Stimulated activated CD8-positive, alpha-beta memory T cell treated with anti-CD3 and anti-CD28 coated beads, Interleukin-7, amount 100 ng/mL, for 1 hour (primary cell): ENCODE results near the gene NR1D2.

ENCODE experiments used
- DNase-seq, 2 donors: peaks; one replicate each; pipeline ENCODE4 v3.0.0-alpha.2; 2020; ENCODE audit warnings: low read depth in 2 of 2

NR1D2 gene

GRCh38 chr3:23964537-23965235, 19.6 kb downstream of the NR1D2 start:
- no peak for DNase-seq

DNA sequence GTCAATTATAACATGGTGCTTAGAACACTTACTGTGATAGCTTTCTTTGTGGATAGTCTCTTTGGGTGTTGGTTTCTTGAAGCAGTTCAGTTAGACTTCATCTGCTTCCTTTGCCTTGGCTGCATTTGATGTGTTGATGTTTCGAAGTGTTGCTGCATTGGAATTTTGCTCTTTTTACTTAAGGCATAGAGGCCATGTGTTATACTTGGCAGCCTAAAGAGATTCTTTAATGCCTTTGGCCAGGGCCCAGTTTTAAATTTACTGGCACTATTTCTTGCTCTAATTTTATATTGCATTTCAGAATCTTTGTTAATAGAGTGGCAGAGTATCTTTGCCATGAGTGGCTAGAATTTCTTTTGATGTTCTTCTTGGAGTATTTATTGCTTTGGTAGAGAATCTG, 21.2 kb downstream of the NR1D2 start:
- DNase-seq: no peak

DNA sequence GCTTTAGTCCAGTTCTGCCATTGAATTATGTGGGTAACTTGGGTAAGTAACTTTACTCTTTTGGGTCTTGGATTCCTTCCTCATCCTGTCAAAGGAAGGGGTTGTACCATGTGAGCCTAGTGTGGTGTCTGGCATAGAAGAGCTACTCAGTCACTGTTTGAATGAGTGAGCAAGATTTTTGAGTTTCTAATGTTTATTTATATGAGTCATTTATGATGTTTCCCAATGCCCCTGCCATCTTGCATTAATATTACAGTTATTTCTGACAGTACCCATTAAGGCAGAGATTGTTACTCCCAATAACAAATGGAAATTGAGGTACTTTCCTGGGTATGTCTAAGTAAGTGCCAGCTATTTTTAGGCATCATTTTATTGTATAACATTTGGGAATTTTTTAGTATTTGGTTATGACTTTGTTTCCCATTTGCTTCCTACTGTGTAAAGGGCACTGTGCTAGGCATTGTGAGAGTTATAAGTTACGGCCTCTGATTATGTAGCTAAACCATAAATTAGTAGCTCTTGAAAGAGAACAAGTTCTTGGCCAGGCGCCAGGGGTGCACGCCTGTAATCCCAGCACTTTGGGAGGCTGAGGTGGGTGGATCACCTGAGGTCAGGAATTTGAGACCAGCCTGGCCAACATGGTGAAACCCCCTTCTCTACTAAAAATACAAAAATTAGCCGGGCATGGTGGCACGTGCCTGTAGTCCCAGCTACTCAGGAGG, 23.5 kb downstream of the NR1D2 start:
- DNase-seq: no peak

DNA sequence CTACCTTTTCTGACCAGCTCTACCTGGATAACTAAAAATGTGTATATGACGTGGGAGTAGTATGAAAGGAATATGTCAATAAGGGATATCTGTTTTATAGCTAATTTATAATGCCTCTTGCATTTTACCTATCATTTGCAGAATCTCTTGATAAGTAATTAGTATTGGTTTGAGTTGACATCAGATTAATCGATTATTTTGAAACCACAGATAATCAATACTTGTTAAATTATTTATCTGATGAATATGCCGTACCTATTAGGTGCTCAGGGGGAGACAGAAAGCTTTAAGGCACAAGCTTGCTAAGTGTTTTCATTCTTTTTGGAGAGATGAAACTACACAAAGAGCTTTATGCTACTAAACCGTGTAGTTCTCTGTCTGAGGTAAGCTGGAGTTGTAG, 24.3 kb downstream of the NR1D2 start:
- DNase-seq: no peak

GRCh38 chr3:23971684-23972083, 26.6 kb downstream of the NR1D2 start:
- no peak for DNase-seq

GRCh38 chr3:23976555-23976954, 31.5 kb downstream of the NR1D2 start:
- no peak for DNase-seq

DNA sequence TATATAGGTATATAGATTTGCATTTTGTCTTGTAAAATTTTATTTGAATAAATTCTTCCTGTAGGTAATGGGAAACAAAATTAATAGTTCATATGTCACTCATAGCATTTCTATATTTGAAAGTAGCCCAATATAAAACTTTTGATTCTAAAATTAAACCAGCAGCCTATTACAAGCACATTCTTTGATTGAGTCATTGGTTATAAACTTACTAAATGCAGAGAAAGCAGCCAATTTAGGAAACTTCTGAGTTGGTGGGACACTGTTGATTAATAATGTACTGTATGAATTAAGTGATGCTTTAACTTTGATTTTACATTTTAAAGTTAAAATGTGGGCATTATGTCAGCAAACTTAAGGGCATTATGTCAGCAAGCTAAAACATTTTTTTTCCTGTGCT, 34.5 kb downstream of the NR1D2 start:
- DNase-seq: no peak

- no peak for DNase-seq
Observed at GRCh38 chr3:23981136-23981535, 36.0 kb downstream of the NR1D2 start.

GRCh38 chr3:23981955-23982354, 36.9 kb downstream of the NR1D2 start:
- no peak for DNase-seq

- no peak for DNase-seq
Observed at GRCh38 chr3:23984934-23985333, 39.8 kb downstream of the NR1D2 start.

- no peak for DNase-seq
Observed at GRCh38 chr3:23985747-23986544, 40.9 kb downstream of the NR1D2 start.

DNA sequence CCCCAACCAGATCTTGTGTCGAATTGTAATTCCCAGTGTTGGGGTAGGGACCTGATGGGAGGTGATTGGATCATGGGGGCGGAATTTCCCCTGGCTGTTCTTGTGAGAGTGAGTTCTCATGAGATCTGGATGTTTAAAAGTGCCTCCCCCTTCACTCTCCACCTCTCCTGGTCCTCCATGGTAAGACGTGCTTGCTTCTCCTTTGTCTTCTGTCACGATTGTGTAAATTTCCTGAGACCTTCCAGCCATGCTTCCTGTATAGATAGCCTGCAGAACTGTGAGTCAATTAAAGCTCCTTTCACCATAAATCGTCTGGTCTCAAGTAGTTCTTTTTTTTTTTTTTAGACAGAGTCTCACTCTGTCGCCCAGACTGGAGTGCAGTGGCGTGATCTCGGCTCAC, 42.3 kb downstream of the NR1D2 start:
- no peak for DNase-seq

DNA sequence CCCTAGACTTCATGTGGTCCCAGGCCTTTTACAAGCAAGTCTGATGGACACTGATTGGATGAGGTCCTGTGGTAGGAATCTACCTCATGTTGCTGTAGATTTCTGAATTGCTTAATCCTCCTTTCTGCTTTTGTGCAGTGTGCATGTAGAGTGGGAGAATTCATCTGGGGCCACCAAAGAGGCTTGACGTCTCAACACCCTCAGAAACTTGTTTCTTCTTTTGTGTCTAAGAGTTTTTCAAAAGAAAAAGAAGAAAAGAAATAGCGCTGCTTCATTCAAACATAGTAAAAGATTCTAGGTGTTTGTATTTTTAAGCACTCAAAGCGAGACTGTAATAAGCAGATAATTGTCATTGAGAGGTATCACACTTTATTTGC, 46.2 kb downstream of the NR1D2 start:
- DNase-seq: no peak

DNA sequence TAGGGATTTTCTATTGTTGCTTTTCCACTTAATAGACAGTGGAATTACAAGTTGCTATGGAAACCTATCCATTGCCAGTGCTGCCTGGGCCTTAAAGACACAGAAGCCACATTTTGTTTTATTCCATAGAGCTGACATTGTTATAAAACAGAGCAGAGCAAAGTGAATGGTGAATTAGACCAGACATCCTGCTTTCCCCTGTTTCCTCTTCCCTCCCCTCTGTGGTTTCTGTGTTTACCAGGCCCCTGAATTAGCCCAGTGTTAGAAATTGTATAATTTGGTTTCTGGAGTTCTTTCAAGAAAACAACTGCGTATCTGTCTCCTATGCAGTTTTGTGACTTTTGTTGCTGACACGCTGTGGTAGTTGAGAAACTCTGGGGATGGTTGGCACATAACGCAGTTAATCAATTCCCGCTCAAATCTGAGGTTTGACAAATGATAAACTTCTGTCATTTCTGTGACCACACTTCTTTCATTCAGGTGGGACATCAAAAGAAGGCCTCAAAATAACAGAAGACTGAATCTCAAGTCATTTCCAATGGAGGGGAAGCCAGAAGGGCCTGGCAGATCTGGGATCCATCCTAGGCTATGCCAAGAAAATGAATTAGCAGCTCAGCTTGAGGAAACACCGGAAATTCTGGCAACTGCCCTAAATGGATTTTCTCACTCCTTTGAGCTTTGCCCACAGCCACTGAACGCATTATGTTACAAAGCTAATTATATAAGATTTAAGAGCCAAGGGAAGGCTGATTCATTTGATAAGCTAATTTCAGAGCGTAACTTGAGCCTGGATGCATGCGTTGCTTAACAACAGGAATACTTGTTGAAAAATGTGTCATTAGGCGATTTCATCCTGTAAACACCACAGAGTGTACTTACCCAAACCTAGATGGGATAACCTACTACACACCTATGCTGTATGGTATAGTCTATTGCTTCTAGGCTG, 46.9 kb downstream of the NR1D2 start:
- no peak for DNase-seq

DNA sequence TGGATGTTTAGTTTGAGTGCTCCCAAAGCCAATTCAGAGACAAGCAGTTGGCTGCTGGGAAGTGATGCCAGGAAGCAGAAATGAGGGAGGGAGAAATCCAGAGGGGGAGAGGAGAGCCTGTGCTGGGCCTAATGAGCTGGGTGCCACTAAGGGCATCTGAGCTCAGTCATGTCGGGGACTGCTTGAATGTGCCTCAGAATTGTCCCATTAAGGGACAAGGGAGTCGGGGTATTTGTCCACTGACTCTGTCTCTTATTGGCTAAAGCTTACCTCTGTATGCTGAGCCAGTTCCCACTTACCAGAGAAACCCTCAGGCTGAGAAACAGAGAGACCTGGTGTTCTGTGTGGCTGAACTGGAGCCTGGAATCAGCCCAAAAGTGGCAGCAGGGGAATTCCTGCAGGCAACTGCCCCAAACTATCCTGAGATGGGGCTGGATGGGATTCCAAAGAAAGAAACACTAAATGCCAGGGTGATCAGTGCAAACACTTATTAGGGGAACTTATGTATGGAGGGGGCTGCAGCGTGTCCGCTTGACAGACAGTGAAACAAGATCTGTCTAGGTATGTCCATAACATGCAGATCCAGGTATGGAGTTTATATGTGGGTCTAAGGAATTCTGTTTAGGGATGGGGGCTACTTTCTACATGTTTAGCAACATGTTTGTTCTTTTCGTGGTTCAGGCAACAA, 48.6 kb downstream of the NR1D2 start:
- no peak for DNase-seq

DNA sequence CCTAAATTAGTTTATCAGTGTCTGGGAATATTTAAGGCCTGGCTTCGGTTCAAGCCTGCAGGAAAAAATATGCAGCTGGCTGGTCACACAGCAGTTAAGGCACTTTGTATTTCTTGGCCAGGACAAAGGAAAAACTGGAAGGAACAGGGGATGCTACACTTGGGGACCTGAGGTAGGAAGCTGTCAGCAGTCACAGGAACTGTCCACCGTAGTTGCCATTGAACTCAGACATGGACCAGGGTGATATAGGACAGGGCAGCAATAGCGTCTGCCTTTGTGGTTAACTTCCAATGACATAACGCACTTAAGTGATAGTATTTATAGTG, 49.1 kb downstream of the NR1D2 start:
- no peak for DNase-seq

DNA sequence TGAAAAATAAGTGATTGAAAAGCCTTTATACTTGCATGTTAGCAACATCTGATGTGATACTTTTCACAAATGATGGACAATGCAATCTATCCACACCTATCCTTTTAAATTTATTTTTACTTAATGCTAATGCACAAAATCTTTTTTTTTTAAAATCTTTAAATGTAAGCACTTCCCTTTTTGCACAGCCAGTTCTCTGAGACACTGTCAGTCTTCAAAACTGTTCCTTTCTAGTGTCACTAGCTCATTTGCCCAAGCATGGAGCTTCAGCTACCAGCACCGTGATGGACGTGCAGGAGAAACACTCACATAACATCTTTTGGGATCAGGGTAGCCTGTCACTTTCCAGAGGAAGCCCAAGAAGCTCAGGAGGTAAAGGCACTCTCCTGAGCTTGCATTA, 50.1 kb downstream of the NR1D2 start:
- DNase-seq: no peak

- DNase-seq: no peak
Observed at GRCh38 chr3:23996095-23996524, 51.0 kb downstream of the NR1D2 start.

DNA sequence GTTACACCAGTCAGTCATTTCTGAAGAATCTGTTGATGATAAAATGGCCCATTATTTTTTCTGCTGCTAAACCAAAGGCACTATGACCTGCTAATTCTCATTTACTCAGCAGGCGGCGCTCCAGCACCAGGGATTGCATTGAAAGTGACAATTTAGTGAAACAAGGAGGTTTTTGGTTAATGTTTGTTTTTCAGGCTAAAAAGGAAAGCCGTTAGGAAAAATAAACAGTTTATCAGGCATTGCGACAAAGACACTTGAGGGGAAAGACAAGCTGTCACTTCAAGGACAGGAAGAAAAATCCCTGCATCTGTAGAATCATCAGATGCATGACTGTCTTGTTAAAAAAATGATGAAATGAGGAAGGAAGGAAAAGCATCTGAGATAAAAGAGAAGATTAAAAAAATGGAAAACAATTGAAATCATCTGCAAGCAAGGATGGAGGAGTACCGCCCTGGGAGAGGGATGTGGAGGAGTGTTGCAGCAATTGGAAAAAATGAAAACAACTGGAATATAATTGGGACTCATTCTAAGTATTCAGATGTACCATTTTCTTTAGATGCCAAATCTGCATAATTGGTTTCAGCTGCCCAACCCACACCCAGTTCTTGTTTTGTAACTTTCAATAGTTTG, 54.0 kb downstream of the NR1D2 start:
- DNase-seq: peak; percentile 7 to 19

GRCh38 chr3:24002129-24002528, 57.0 kb downstream of the NR1D2 start:
- no peak for DNase-seq

GRCh38 chr3:24003466-24003865, 58.4 kb downstream of the NR1D2 start:
- DNase-seq: no peak
